Measurements from ENCODE around the gene QPRT. TPM values are rescaled to one million over a fixed set of nuclear protein-coding genes. Genes with fewer than 3 reads are reported as not detected.
"Not testable (repeated sequence)": the region's sequence is repeated elsewhere in the genome, so short reads cannot be mapped to it uniquely, and the experiment has no call there.

QPRT gene
- total RNA-seq, 1 donor, result 19.5 TPM

- no peak overlapping the region for H3K4me3 ChIP-seq (ENCODE audit: insufficient read depth, low read length)
- DNase-seq (ENCODE audit: insufficient read length, low spot score, missing footprints), result no peak
- H3K36me3 ChIP-seq (ENCODE audit: insufficient read depth, low read length), result no peaks in the 10 kb centered on the region
- H2AFZ ChIP-seq (ENCODE audit: low read length), result no peak overlapping the region
- H3K9me3 ChIP-seq (ENCODE audit: low read depth, low read length), result no peaks in the 10 kb centered on the region
- no peaks in the 10 kb centered on the region for H3K4me1 ChIP-seq (ENCODE audit: insufficient read depth, low read length)
- H3K27ac ChIP-seq (ENCODE audit: low read depth, low read length), result no peak overlapping the region
- H3K79me2 ChIP-seq (ENCODE audit: insufficient read depth, low read length), result no peaks in the 10 kb centered on the region
- H4K20me1 ChIP-seq (ENCODE audit: insufficient read depth, low read length), result no peaks in the 10 kb centered on the region
- no peaks in the 10 kb centered on the region for H3K27me3 ChIP-seq (ENCODE audit: insufficient read depth, low read length)
- no peak overlapping the region for H3K4me2 ChIP-seq (ENCODE audit: insufficient read depth, low read length)
- TF ChIP-seq CTCF (IDR thresholded peaks at IDR 0.05; ENCODE audit: extremely low read depth, low read depth, low read length), result no peak
Observed at GRCh38 chr16:29744541-29745101, 65.6 kb downstream of the QPRT start.

- no peak overlapping the region for H2AFZ ChIP-seq (ENCODE audit: low read length)
- no peaks in the 10 kb centered on the region for H3K79me2 ChIP-seq (ENCODE audit: insufficient read depth, low read length)
- TF ChIP-seq CTCF (IDR thresholded peaks at IDR 0.05; ENCODE audit: extremely low read depth, low read depth, low read length), result no peak
- no peak overlapping the region for H3K4me3 ChIP-seq (ENCODE audit: insufficient read depth, low read length)
- no peaks in the 10 kb centered on the region for H3K27me3 ChIP-seq (ENCODE audit: insufficient read depth, low read length)
- H3K4me2 ChIP-seq (ENCODE audit: insufficient read depth, low read length), result no peak overlapping the region
- no peaks in the 10 kb centered on the region for H3K4me1 ChIP-seq (ENCODE audit: insufficient read depth, low read length)
- H4K20me1 ChIP-seq (ENCODE audit: insufficient read depth, low read length), result no peaks in the 10 kb centered on the region
- H3K36me3 ChIP-seq (ENCODE audit: insufficient read depth, low read length), result no peaks in the 10 kb centered on the region
- no peak overlapping the region for H3K27ac ChIP-seq (ENCODE audit: low read depth, low read length)
- no peaks in the 10 kb centered on the region for H3K9me3 ChIP-seq (ENCODE audit: low read depth, low read length)
- DNase-seq (ENCODE audit: insufficient read length, low spot score, missing footprints), result no peak
Observed at GRCh38 chr16:29745121-29745852, 66.3 kb downstream of the QPRT start.

- Histone ChIP-seq H3K4me2 (ENCODE audit: insufficient read depth, low read length) (no peak within 1 kb of the TSS), H3K4me3 (ENCODE audit: insufficient read depth, low read length) (no peak within 1 kb of the TSS), H3K79me2 (ENCODE audit: insufficient read depth, low read length) (no peaks in the 10 kb centered on the region), H3K9me3 (ENCODE audit: low read depth, low read length) (no peaks in the 10 kb centered on the region), H4K20me1 (ENCODE audit: insufficient read depth, low read length) (no peaks in the 10 kb centered on the region), H3K4me1 (ENCODE audit: insufficient read depth, low read length) (no peaks in the 10 kb centered on the region), H3K27ac (ENCODE audit: low read depth, low read length) (no peak within 1 kb of the TSS), H3K36me3 (ENCODE audit: insufficient read depth, low read length) (no peaks in the 10 kb centered on the region), H2AFZ (ENCODE audit: low read length) (no peak within 1 kb of the TSS), H3K27me3 (ENCODE audit: insufficient read depth, low read length) (no peaks in the 10 kb centered on the region)
- DNase-seq (ENCODE audit: insufficient read length, low spot score, missing footprints), result no peak
- no peak for TF ChIP-seq CTCF (IDR thresholded peaks at IDR 0.05; ENCODE audit: extremely low read depth, low read depth, low read length)
Observed at GRCh38 chr16:29745853-29746345, 66.9 kb downstream of the QPRT start, which contains the start of gene C16orf54. TSS of gene C16orf54 (minus strand) at chr16:29745990. CDS start at chr16:29744951, 1,039 bp downstream.

GRCh38 chr16:29746518-29746917 lies 67.5 kb downstream of the QPRT start:
- DNase-seq (ENCODE audit: insufficient read length, low spot score, missing footprints); H3K27me3 ChIP-seq (ENCODE audit: insufficient read depth, low read length); H3K4me2 ChIP-seq (ENCODE audit: insufficient read depth, low read length); H2AFZ ChIP-seq (ENCODE audit: low read length); H3K36me3 ChIP-seq (ENCODE audit: insufficient read depth, low read length); H4K20me1 ChIP-seq (ENCODE audit: insufficient read depth, low read length); H3K4me1 ChIP-seq (ENCODE audit: insufficient read depth, low read length); H3K4me3 ChIP-seq (ENCODE audit: insufficient read depth, low read length); H3K79me2 ChIP-seq (ENCODE audit: insufficient read depth, low read length); H3K27ac ChIP-seq (ENCODE audit: low read depth, low read length); H3K9me3 ChIP-seq (ENCODE audit: low read depth, low read length): not testable (repeated sequence)

Other genes with a start within 250 kb of the QPRT start
- gene BOLA2, start 224.8 kb upstream of the QPRT start, total RNA-seq, result 13.3 and 19.9 TPM in 2 replicates
- 3.8 and 6.2 TPM in 2 replicates for gene SLX1B, start 224.6 kb upstream of the QPRT start, total RNA-seq
- 0.36 and 1.2 TPM in 2 replicates for gene SULT1A4, start 219.3 kb upstream of the QPRT start, total RNA-seq
- 17.7 and 30.4 TPM in 2 replicates for gene NPIPB12, start 172.8 kb upstream of the QPRT start, total RNA-seq
- under 0.01 TPM in 1 of 2 replicates, not detected in the other for gene SPN, start 15.9 kb upstream of the QPRT start, total RNA-seq
- gene C16orf54, start 66.8 kb downstream of the QPRT start, total RNA-seq, result 0.59 and 0.72 TPM in 2 replicates
- not detected in 2 replicates for gene ZG16, start 99.1 kb downstream of the QPRT start, total RNA-seq
- 8.3 and 12.4 TPM in 2 replicates for gene KIF22, start 111.6 kb downstream of the QPRT start, total RNA-seq
- 221 and 267 TPM in 2 replicates for gene MAZ, start 127.3 kb downstream of the QPRT start, total RNA-seq
- gene PRRT2, start 133.0 kb downstream of the QPRT start, total RNA-seq, result 1.4 and 4.1 TPM in 2 replicates
- gene PAGR1, start 137.0 kb downstream of the QPRT start, total RNA-seq, result 16.8 and 19.9 TPM in 2 replicates
- gene MVP, start 141.3 kb downstream of the QPRT start, total RNA-seq, result 273 and 274 TPM in 2 replicates
- 105 and 107 TPM in 2 replicates for gene CDIPT, start 184.0 kb downstream of the QPRT start, total RNA-seq
- 1.5 and 2.9 TPM in 2 replicates for gene SEZ6L2, start 220.4 kb downstream of the QPRT start, total RNA-seq
- gene ASPHD1, start 221.3 kb downstream of the QPRT start, total RNA-seq, result 0.88 and 1.8 TPM in 2 replicates
- 8.5 and 11.9 TPM in 2 replicates for gene KCTD13, start 247.0 kb downstream of the QPRT start, total RNA-seq